B cell (primary cell): Measurements from ENCODE around the gene ROM1.

Source experiments
- EZH2 ChIP-seq: IDR thresholded peaks from 2 replicates; pipeline ENCODE4 v1.6.1; 2012; ENCODE audit warnings: borderline replicate concordance, low read depth, mild to moderate bottlenecking, moderate library complexity, low read length; ENCODE audit not compliant: insufficient read depth, poor library complexity, severe bottlenecking
- TF ChIP-seq, protein P1 (sequence below): fragments of 200-600 bp; IDR thresholded peaks from one replicate; pipeline ENCODE4 v1.8.0; 2022; ENCODE audit warnings: antibody characterized with exemption, mild to moderate bottlenecking

DNA sequence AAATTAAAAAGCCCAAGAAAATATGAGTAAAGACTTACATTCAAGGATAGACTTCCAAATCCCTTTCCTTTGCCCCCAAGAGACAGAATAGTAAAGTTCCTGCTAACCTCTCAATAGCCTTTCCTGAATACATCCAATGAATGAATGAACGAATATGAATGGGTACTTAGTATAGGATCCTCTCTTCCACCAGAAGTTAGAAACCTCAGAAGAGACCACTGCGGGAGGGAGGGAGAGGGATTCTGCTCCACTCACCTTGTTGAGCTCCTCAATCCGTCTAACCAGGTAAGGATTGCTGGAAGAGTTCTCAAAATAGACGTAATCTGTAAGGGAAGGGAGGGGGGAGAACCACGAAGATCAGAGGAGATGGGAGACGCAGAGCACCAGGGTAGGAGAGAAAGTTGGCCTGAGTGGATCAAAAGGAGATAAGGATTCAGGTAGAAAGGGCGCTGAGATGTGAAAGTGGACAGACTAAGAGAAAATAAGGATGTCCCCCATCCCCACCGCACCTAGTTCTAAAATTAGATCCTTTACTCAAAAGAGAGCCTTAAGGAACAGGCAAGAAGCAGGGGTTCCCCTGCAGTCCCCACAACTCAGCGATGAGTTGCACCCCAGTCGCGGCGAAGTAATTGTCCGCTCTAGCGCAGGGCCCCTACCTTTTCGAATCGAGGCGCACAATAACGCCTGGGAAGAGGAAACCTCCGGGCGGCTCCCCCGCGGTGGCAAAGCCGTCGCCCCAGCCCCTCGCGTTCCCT, 12.5 kb upstream of the ROM1 start:
- TF ChIP-seq, protein P1, sequence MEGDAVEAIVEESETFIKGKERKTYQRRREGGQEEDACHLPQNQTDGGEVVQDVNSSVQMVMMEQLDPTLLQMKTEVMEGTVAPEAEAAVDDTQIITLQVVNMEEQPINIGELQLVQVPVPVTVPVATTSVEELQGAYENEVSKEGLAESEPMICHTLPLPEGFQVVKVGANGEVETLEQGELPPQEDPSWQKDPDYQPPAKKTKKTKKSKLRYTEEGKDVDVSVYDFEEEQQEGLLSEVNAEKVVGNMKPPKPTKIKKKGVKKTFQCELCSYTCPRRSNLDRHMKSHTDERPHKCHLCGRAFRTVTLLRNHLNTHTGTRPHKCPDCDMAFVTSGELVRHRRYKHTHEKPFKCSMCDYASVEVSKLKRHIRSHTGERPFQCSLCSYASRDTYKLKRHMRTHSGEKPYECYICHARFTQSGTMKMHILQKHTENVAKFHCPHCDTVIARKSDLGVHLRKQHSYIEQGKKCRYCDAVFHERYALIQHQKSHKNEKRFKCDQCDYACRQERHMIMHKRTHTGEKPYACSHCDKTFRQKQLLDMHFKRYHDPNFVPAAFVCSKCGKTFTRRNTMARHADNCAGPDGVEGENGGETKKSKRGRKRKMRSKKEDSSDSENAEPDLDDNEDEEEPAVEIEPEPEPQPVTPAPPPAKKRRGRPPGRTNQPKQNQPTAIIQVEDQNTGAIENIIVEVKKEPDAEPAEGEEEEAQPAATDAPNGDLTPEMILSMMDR, result no peak
- no peak for TF ChIP-seq EZH2
